ENCODE data around the gene SYNJ1. TPM values are rescaled to one million over a fixed set of nuclear protein-coding genes. Genes with fewer than 3 reads are reported as not detected.

The SYNJ1 gene
- total and polyA plus RNA-seq, 8 donors, result 15.3 to 26.5 (median 18.1) TPM

DNA sequence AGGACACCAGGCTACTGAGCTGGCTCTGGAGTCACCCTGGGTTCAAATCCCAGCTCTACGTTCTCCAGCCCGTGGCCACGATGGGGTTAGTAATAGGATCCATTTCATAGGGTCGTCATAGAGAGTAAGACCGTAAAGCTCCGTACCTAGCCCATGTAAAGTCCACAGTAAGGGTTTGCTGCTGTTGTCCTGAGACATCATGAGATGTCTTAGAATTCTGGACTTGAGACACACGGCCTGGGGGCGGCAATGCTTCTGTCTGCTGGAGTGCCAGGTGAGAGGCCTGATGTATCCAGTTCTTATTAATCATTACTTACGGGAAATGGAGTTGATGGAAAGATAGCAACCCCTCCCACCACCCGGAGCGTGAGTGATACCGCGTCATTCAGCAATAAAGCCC lies 146.1 kb downstream of the SYNJ1 start:
- TF ChIP-seq, protein P1, sequence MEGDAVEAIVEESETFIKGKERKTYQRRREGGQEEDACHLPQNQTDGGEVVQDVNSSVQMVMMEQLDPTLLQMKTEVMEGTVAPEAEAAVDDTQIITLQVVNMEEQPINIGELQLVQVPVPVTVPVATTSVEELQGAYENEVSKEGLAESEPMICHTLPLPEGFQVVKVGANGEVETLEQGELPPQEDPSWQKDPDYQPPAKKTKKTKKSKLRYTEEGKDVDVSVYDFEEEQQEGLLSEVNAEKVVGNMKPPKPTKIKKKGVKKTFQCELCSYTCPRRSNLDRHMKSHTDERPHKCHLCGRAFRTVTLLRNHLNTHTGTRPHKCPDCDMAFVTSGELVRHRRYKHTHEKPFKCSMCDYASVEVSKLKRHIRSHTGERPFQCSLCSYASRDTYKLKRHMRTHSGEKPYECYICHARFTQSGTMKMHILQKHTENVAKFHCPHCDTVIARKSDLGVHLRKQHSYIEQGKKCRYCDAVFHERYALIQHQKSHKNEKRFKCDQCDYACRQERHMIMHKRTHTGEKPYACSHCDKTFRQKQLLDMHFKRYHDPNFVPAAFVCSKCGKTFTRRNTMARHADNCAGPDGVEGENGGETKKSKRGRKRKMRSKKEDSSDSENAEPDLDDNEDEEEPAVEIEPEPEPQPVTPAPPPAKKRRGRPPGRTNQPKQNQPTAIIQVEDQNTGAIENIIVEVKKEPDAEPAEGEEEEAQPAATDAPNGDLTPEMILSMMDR (IDR thresholded peaks at IDR 0.05), result no peak
- DNase-seq, result no peak
- no peaks in the 10 kb centered on the region for H3K9me3 ChIP-seq
- H3K4me3 ChIP-seq, result no peak overlapping the region
- no peaks in the 10 kb centered on the region for H3K27me3 ChIP-seq
- no peak overlapping the region for H3K27ac ChIP-seq
- ATAC-seq, result no peak
- H3K4me1 ChIP-seq, result no peaks in the 10 kb centered on the region
- intact Hi-C loops (cut with DNase I), result no loop called here
- H3K36me3 ChIP-seq, result no peaks in the 10 kb centered on the region

DNA sequence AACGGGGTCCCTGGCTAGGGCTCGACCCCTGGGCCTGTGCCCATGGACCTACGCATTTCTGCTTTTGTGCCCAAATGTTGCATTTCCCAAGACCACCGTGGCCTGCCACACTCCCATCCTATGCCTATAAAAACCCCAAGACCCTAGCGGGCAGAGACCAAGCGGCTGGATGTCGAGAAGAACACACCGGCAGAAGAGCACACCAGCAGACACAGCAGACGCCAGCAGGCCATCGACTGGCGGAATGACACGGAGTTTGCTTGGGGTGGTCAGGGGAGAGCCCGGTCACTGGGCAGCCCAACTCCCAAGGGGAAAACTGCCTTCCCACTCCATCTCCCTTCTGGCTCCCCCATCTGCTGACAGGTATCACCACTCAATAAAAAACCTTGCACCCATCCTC lies 146.9 kb downstream of the SYNJ1 start:
- no peak for DNase-seq
- no peak for ATAC-seq
- TF ChIP-seq, protein P1 (IDR thresholded peaks at IDR 0.05), result no peak
- H3K4me1 ChIP-seq, result no peaks in the 10 kb centered on the region
- intact Hi-C loops (cut with DNase I), result no loop called here
- no peaks in the 10 kb centered on the region for H3K36me3 ChIP-seq
- H3K27ac ChIP-seq, result no peak overlapping the region
- H3K4me3 ChIP-seq, result no peak overlapping the region
- no peaks in the 10 kb centered on the region for H3K9me3 ChIP-seq
- H3K27me3 ChIP-seq, result no peaks in the 10 kb centered on the region

Other genes starting within 250 kb of the SYNJ1 start
- under 1 TPM; 0.55 to 0.67 TPM for gene TCP10L, start 142.5 kb downstream of the SYNJ1 start, total RNA-seq
- 1 to 10 TPM in 1 of 6 donors, under 1 TPM in 5; 0.43 to 1.5 (median 0.76) TPM for gene TCP10L, start 142.5 kb downstream of the SYNJ1 start, polyA plus RNA-seq (ENCODE audit: insufficient read length in 6 of 6)
- gene CFAP298, start 115.6 kb downstream of the SYNJ1 start, total RNA-seq, result 10 to 100 TPM; 31.5 to 34.7 TPM
- gene CFAP298, start 115.6 kb downstream of the SYNJ1 start, polyA plus RNA-seq (ENCODE audit: insufficient read length in 6 of 6), result 10 to 100 TPM; 45.8 to 71.0 (median 47.3) TPM
- gene PAXBP1, start 43.7 kb upstream of the SYNJ1 start, total RNA-seq, result 10 to 100 TPM; 22.9 to 27.6 TPM
- 100 to 1,000 TPM in 1 of 6 donors, 10 to 100 TPM in 5; 86.9 to 117 (median 93.2) TPM for gene PAXBP1, start 43.7 kb upstream of the SYNJ1 start, polyA plus RNA-seq (ENCODE audit: insufficient read length in 6 of 6)

All from left lung (tissue), 10 donors.